ENCODE results near the gene ALDOB. TPM values are rescaled to one million over a fixed set of nuclear protein-coding genes. Genes with fewer than 3 reads are reported as not detected.

Gene ALDOB
- total RNA-seq, 1 experiment from 2014 or later: 0.67 TPM

- intact Hi-C loops (cut with micrococcal nuclease; ENCODE audit: unreplicated experiment): no loop called here
- no peaks in the 10 kb centered on the region for H3K9me3 ChIP-seq (ENCODE audit: control insufficient read depth, insufficient read depth, low read depth, low read length)
- POLR2A ChIA-PET: no interaction called here
- CTCF ChIA-PET: no interaction called here
- H3K4me1 ChIP-seq (ENCODE audit: control insufficient read depth, insufficient read depth, low read length): no peaks in the 10 kb centered on the region
- peaks cover 15% of the 10 kb centered on the region for H3K27me3 ChIP-seq (ENCODE audit: control insufficient read depth, insufficient read depth, low read length)
- in situ Hi-C loops (cut with HindIII; ENCODE audit: low pct_unique_long_range_greater_than_20kb, low sequenced_read_pairs): no loop called here
- no peak for DNase-seq (ENCODE audit: low read depth, low spot score)
- H3K4me3 ChIP-seq (ENCODE audit: low read depth in 2 of 2, low read length in 2 of 2): no peak overlapping the region
- ATAC-seq: no peak
- H3K27ac ChIP-seq (ENCODE audit: low read length): no peak overlapping the region
- BruUV-seq (replicated peaks): no TSS peak
- H3K36me3 ChIP-seq (ENCODE audit: control insufficient read depth, insufficient read depth, low read length): no peaks in the 10 kb centered on the region
- no peak for TF ChIP-seq TCF7L2 (IDR thresholded peaks at IDR 0.05; ENCODE audit: low read depth, low read length)
- TF ChIP-seq POLR2AphosphoS5 (IDR thresholded peaks at IDR 0.05; ENCODE audit: low read depth, low read length): no peak
- no peak for TF ChIP-seq CTCF (IDR thresholded peaks at IDR 0.05)
- TF ChIP-seq REST (IDR thresholded peaks at IDR 0.05; ENCODE audit: insufficient read depth in 1 of 2, low read depth in 2 of 2, low read length in 1 of 2): no peak
Observed at GRCh38 chr9:101421653-101422065, 13.9 kb downstream of the ALDOB start.

- intact Hi-C loops (cut with micrococcal nuclease; ENCODE audit: unreplicated experiment) (no loop called here), in situ Hi-C loops (cut with HindIII; ENCODE audit: low pct_unique_long_range_greater_than_20kb, low sequenced_read_pairs) (no loop called here)
- no peak overlapping the region for H3K4me3 ChIP-seq (ENCODE audit: low read depth in 2 of 2, low read length in 2 of 2)
- peaks cover 13% of the 10 kb centered on the region for H3K27me3 ChIP-seq (ENCODE audit: control insufficient read depth, insufficient read depth, low read length)
- BruUV-seq (replicated peaks): no TSS peak
- no peaks in the 10 kb centered on the region for H3K9me3 ChIP-seq (ENCODE audit: control insufficient read depth, insufficient read depth, low read depth, low read length)
- no peak overlapping the region for H3K27ac ChIP-seq (ENCODE audit: low read length)
- no peak for ATAC-seq
- no peaks in the 10 kb centered on the region for H3K4me1 ChIP-seq (ENCODE audit: control insufficient read depth, insufficient read depth, low read length)
- no peak for DNase-seq (ENCODE audit: low read depth, low spot score)
- ChIA-PET CTCF (no interaction called here), POLR2A (no interaction called here)
- no peaks in the 10 kb centered on the region for H3K36me3 ChIP-seq (ENCODE audit: control insufficient read depth, insufficient read depth, low read length)
- TF ChIP-seq REST (IDR thresholded peaks at IDR 0.05; ENCODE audit: insufficient read depth in 1 of 2, low read depth in 2 of 2, low read length in 1 of 2) (no peak), POLR2AphosphoS5 (IDR thresholded peaks at IDR 0.05; ENCODE audit: low read depth, low read length) (no peak), TCF7L2 (IDR thresholded peaks at IDR 0.05; ENCODE audit: low read depth, low read length) (no peak), SIN3A (IDR thresholded peaks at IDR 0.05; ENCODE audit: borderline replicate concordance, insufficient read depth, low read depth, low read length) (no peak), CTCF (IDR thresholded peaks at IDR 0.05) (no peak)
Observed at GRCh38 chr9:101419863-101420262, 15.7 kb downstream of the ALDOB start.

Data from Panc1 (cell line).